Neural progenitor cell (in vitro differentiated cells): ENCODE results near the gene TRMT44. TPM values are rescaled to one million over a fixed set of nuclear protein-coding genes. Genes with fewer than 3 reads are reported as not detected.

Experiments
- DNase-seq: peaks from one replicate; pipeline ENCODE4 v3.0.0-alpha.2; 2016; ENCODE audit warnings: low spot score
- H2AFZ ChIP-seq: fragments of 200-600 bp; sonication (generic); replicated peaks from 2 replicates; pipeline ENCODE4 v1.6.1; 2016; ENCODE audit warnings: antibody characterized with exemption
- H3F3A ChIP-seq: fragments of 200-600 bp; sonication (generic); 2 replicates; pipeline ENCODE4 v1.6.1; 2016; ENCODE audit warnings: antibody characterized with exemption, low read depth
- H3K27ac ChIP-seq: fragments of 200-600 bp; sonication (generic); 2 replicates; pipeline ENCODE4 v1.5.1; 2016; ENCODE audit warnings: mild to moderate bottlenecking
- H3K27me3 ChIP-seq: fragments of 200-600 bp; sonication (generic); 2 replicates; pipeline ENCODE4 v1.6.1; 2016; ENCODE audit warnings: mild to moderate bottlenecking, moderate library complexity
- H3K36me3 ChIP-seq: fragments of 200-600 bp; sonication (generic); 2 replicates; pipeline ENCODE4 v1.5.1; 2016
- H3K4me1 ChIP-seq: fragments of 200-600 bp; sonication (generic); 2 replicates; pipeline ENCODE4 v1.6.1; 2016; ENCODE audit warnings: mixed run types
- H3K4me2 ChIP-seq: fragments of 200-600 bp; sonication (generic); 2 replicates; pipeline ENCODE4 v1.6.1; 2016
- H3K4me3 ChIP-seq: fragments of 200-600 bp; sonication (generic); 2 replicates; pipeline ENCODE4 v1.5.1; 2016
- H3K79me2 ChIP-seq: fragments of 200-600 bp; sonication (generic); 2 replicates; pipeline ENCODE4 v1.6.1; 2016; ENCODE audit warnings: low read depth
- H3K9ac ChIP-seq: fragments of 200-600 bp; sonication (generic); 2 replicates; pipeline ENCODE4 v1.6.1; 2016
- H3K9me3 ChIP-seq: fragments of 200-600 bp; sonication (generic); 2 replicates; pipeline ENCODE4 v1.5.1; 2016; ENCODE audit warnings: low read depth
- H4K20me1 ChIP-seq: fragments of 200-600 bp; sonication (generic); 2 replicates; pipeline ENCODE4 v1.6.1; 2016; ENCODE audit warnings: low read depth
- H3K27ac Mint-ChIP-seq: 3 replicates; pipeline ENCODE4 v1.8.0; 2021; ENCODE audit warnings: mixed read lengths
- H3K27me3 Mint-ChIP-seq: 2 replicates; pipeline ENCODE4 v1.8.0; 2022; ENCODE audit warnings: low read depth, mild to moderate bottlenecking, inconsistent platforms, moderate library complexity, mixed read lengths; ENCODE audit not compliant: insufficient read depth
- H3K36me3 Mint-ChIP-seq: 3 replicates; pipeline ENCODE4 v1.8.0; 2021; ENCODE audit warnings: mixed read lengths
- H3K4me1 Mint-ChIP-seq: 3 replicates; pipeline ENCODE4 v1.8.0; 2021; ENCODE audit warnings: mixed read lengths
- H3K4me3 Mint-ChIP-seq: 3 replicates; pipeline ENCODE4 v1.8.0; 2021; ENCODE audit warnings: mild to moderate bottlenecking, moderate library complexity, mixed read lengths
- H3K9me3 Mint-ChIP-seq: 3 replicates; pipeline ENCODE4 v1.8.0; 2020; ENCODE audit warnings: mixed read lengths
- CTCF ChIP-seq: fragments of 200-600 bp; sonication (generic); IDR thresholded peaks from 2 replicates; pipeline ENCODE4 v1.5.1; 2017; ENCODE audit warnings: antibody characterized with exemption, mild to moderate bottlenecking
- EZH2 ChIP-seq: fragments of 200-600 bp; sonication (generic); IDR thresholded peaks from 2 replicates; pipeline ENCODE4 v1.6.1; 2017; ENCODE audit warnings: antibody characterized with exemption, mild to moderate bottlenecking, moderate library complexity
- EZH2phosphoT487 ChIP-seq: fragments of 200-600 bp; sonication (generic); IDR thresholded peaks from 2 replicates; pipeline ENCODE4 v1.6.1; 2017; ENCODE audit warnings: antibody characterized with exemption
- total RNA-seq: library from RNA; depleted of rRNA; stranded (reverse); fragments of >200 nt; gene quantifications from 2 replicates; pipeline ENCODE4 v1.2.3, GENCODE V29; 2015; ENCODE audit warnings: low replicate concordance

Gene TRMT44
- total RNA-seq, 1 donor from 2014 or later, result 19.9 TPM

GRCh38 chr4:8474856-8475255 is 34.3 kb downstream of the TRMT44 start:
- peaks cover 8% of the 10 kb centered on the region for H3K27me3 Mint-ChIP-seq
- H3K36me3 Mint-ChIP-seq, result peaks cover 7% of the 10 kb centered on the region
- Histone ChIP-seq H3K36me3 (no peaks in the 10 kb centered on the region), H4K20me1 (no peaks in the 10 kb centered on the region), H2AFZ (no peak overlapping the region), H3F3A (no peaks in the 10 kb centered on the region), H3K9ac (no peak overlapping the region), H3K4me2 (no peak overlapping the region), H3K27ac (no peak overlapping the region), H3K9me3 (no peaks in the 10 kb centered on the region), H3K79me2 (no peaks in the 10 kb centered on the region), H3K27me3 (no peaks in the 10 kb centered on the region), H3K4me3 (no peak overlapping the region), H3K4me1 (no peaks in the 10 kb centered on the region)
- H3K4me3 Mint-ChIP-seq, result no peak overlapping the region
- no peak overlapping the region for H3K27ac Mint-ChIP-seq
- no peaks in the 10 kb centered on the region for H3K9me3 Mint-ChIP-seq
- no peak for DNase-seq
- TF ChIP-seq EZH2 (no peak), CTCF (no peak), EZH2phosphoT487 (no peak)
- peaks cover 23% of the 10 kb centered on the region for H3K4me1 Mint-ChIP-seq

GRCh38 chr4:8475751-8476575 is 35.4 kb downstream of the TRMT44 start:
- Histone ChIP-seq H3K27ac (no peak overlapping the region), H3F3A (no peaks in the 10 kb centered on the region), H3K4me2 (no peak overlapping the region), H2AFZ (no peak overlapping the region), H3K9me3 (no peaks in the 10 kb centered on the region), H3K4me3 (no peak overlapping the region), H3K4me1 (peaks cover 4% of the 10 kb centered on the region), H3K36me3 (no peaks in the 10 kb centered on the region), H3K9ac (no peak overlapping the region), H3K27me3 (no peaks in the 10 kb centered on the region), H3K79me2 (no peaks in the 10 kb centered on the region), H4K20me1 (no peaks in the 10 kb centered on the region)
- Mint-ChIP-seq H3K4me3 (peak overlapping the region; percentile 63), H3K36me3 (peaks cover 7% of the 10 kb centered on the region), H3K9me3 (no peaks in the 10 kb centered on the region), H3K4me1 (peaks cover 27% of the 10 kb centered on the region), H3K27ac (peak overlapping the region; percentile 46), H3K27me3 (peaks cover 5% of the 10 kb centered on the region)
- TF ChIP-seq CTCF, result no peak
- TF ChIP-seq EZH2, result no peak
- no peak for TF ChIP-seq EZH2phosphoT487
- no peak for DNase-seq

- Histone ChIP-seq H3K79me2 (no peaks in the 10 kb centered on the region), H3K36me3 (no peaks in the 10 kb centered on the region), H3F3A (no peaks in the 10 kb centered on the region), H2AFZ (no peak overlapping the region), H3K9me3 (no peaks in the 10 kb centered on the region), H3K4me1 (peaks cover 8% of the 10 kb centered on the region), H3K27ac (no peak overlapping the region), H3K9ac (no peak overlapping the region), H3K27me3 (no peaks in the 10 kb centered on the region), H4K20me1 (no peaks in the 10 kb centered on the region), H3K4me3 (no peak overlapping the region), H3K4me2 (no peak overlapping the region)
- Mint-ChIP-seq H3K9me3 (no peaks in the 10 kb centered on the region), H3K36me3 (peaks cover 7% of the 10 kb centered on the region), H3K4me3 (no peak overlapping the region), H3K27ac (no peak overlapping the region), H3K27me3 (peaks cover 6% of the 10 kb centered on the region), H3K4me1 (peaks cover 26% of the 10 kb centered on the region)
- no peak for TF ChIP-seq EZH2phosphoT487
- no peak for TF ChIP-seq CTCF
- no peak for TF ChIP-seq EZH2
- no peak for DNase-seq
These were observed 36.6 kb downstream of the TRMT44 start for GRCh38 chr4:8477095-8477635.
